Activated naive CD4-positive, alpha-beta T cell treated with anti-CD3 and anti-CD28 coated beads for 36 hours (primary cell): Measurements from ENCODE around the gene TGFBR1. TPM values are rescaled to one million over a fixed set of nuclear protein-coding genes. Genes with fewer than 3 reads are reported as not detected.
A peak's percentile ranks its signal among the peaks of the same experiment; 100 is the strongest.

Experiments
- CTCF ChIA-PET: fragments of 350-600 bp; sonication (Branson Sonifier 250); formaldehyde crosslinking; loops from one replicate; lab custom pipeline; 2021; ENCODE audit warnings: antibody characterized with exemption; lab: Charles Lee
- DNase-seq: peaks from one replicate; pipeline ENCODE4 v3.0.0-alpha.2; 2020
- H3K27ac Mint-ChIP-seq: one replicate; pipeline ENCODE4 v1.8.0; 2021; ENCODE audit warnings: mild to moderate bottlenecking, mixed read lengths
- H3K27me3 Mint-ChIP-seq: one replicate; pipeline ENCODE4 v1.8.0; 2021; ENCODE audit warnings: low read depth, mixed read lengths
- H3K36me3 Mint-ChIP-seq: one replicate; pipeline ENCODE4 v1.8.0; 2021; ENCODE audit warnings: low read depth, mixed read lengths
- H3K4me1 Mint-ChIP-seq: one replicate; pipeline ENCODE4 v1.8.0; 2021; ENCODE audit warnings: low read depth, mixed read lengths
- H3K4me3 Mint-ChIP-seq: one replicate; pipeline ENCODE4 v1.8.0; 2021; ENCODE audit warnings: mild to moderate bottlenecking, moderate library complexity, mixed read lengths
- H3K9me3 Mint-ChIP-seq: one replicate; pipeline ENCODE4 v1.8.0; 2021; ENCODE audit warnings: mixed read lengths
- intact Hi-C: fragments of 100-400 bp; cut with micrococcal nuclease; formaldehyde crosslinking; loops from one replicate; pipeline ENCODE4 v1.15.1; 2023
- total RNA-seq, 2 experiments: library from RNA; stranded (reverse); gene quantifications; one replicate each; pipeline ENCODE4 v1.2.3, GENCODE V29; 2021

TGFBR1 gene
- total RNA-seq, 2 experiments from 2014 or later, result 13.7 to 16.9 TPM

- Mint-ChIP-seq H3K36me3 (peaks cover 11% of the 10 kb centered on the region), H3K27me3 (no peaks in the 10 kb centered on the region), H3K9me3 (no peaks in the 10 kb centered on the region), H3K4me3 (no peak overlapping the region), H3K27ac (peak overlapping the region; percentile 39), H3K4me1 (peaks cover 75% of the 10 kb centered on the region)
- intact Hi-C loops, result loop anchor here (2.0 kb wide), 2 partner anchors 15 to 69 kb away; no protein-coding TSS in a partner anchor
- CTCF ChIA-PET, result interaction anchor here (0.5 to 1.2 kb wide), 2 partner anchors 22 to 30 kb away, joined by 3 to 5 read pairs; partner anchors contain the start of gene TGFBR1
- no peak for DNase-seq
Observed at GRCh38 chr9:99127356-99128132, 22.6 kb downstream of the TGFBR1 start.

- Mint-ChIP-seq H3K27ac (peak overlapping the region; percentile 39), H3K9me3 (no peaks in the 10 kb centered on the region), H3K36me3 (peaks cover 14% of the 10 kb centered on the region), H3K27me3 (no peaks in the 10 kb centered on the region), H3K4me1 (peaks cover 74% of the 10 kb centered on the region), H3K4me3 (no peak overlapping the region)
- CTCF ChIA-PET, result no interaction called here
- peak; percentile 15 for DNase-seq
- intact Hi-C loops, result no loop called here
Observed at GRCh38 chr9:99128133-99128406, 23.2 kb downstream of the TGFBR1 start.

GRCh38 chr9:99129091-99129490, 24.2 kb downstream of the TGFBR1 start:
- no peak for DNase-seq
- no peaks in the 10 kb centered on the region for H3K27me3 Mint-ChIP-seq
- H3K9me3 Mint-ChIP-seq, result no peaks in the 10 kb centered on the region
- peak overlapping the region; percentile 20 for H3K27ac Mint-ChIP-seq
- CTCF ChIA-PET, result no interaction called here
- H3K4me1 Mint-ChIP-seq, result peaks cover 71% of the 10 kb centered on the region
- no peak overlapping the region for H3K4me3 Mint-ChIP-seq
- intact Hi-C loops, result no loop called here
- peaks cover 14% of the 10 kb centered on the region for H3K36me3 Mint-ChIP-seq

GRCh38 chr9:99130069-99130468, 25.2 kb downstream of the TGFBR1 start:
- H3K36me3 Mint-ChIP-seq, result peaks cover 14% of the 10 kb centered on the region
- no peaks in the 10 kb centered on the region for H3K9me3 Mint-ChIP-seq
- CTCF ChIA-PET, result interaction anchor here (1.3 kb wide), 1 partner anchor 9 kb away, joined by 3 read pairs; no protein-coding TSS in a partner anchor
- DNase-seq, result peak; percentile 20
- peak overlapping the region; percentile 54 for H3K27ac Mint-ChIP-seq
- intact Hi-C loops, result loop anchor here (1.0 kb wide), 2 partner anchors 11 to 23 kb away; no protein-coding TSS in a partner anchor
- H3K4me1 Mint-ChIP-seq, result peaks cover 73% of the 10 kb centered on the region
- no peak overlapping the region for H3K4me3 Mint-ChIP-seq
- no peaks in the 10 kb centered on the region for H3K27me3 Mint-ChIP-seq

GRCh38 chr9:99133145-99133544, 28.2 kb downstream of the TGFBR1 start:
- Mint-ChIP-seq H3K9me3 (no peaks in the 10 kb centered on the region), H3K36me3 (peaks cover 10% of the 10 kb centered on the region), H3K27me3 (no peaks in the 10 kb centered on the region), H3K4me1 (peaks cover 69% of the 10 kb centered on the region), H3K27ac (no peak overlapping the region), H3K4me3 (no peak overlapping the region)
- no peak for DNase-seq
- intact Hi-C loops, result no loop called here
- CTCF ChIA-PET, result interaction anchor here (1.0 to 6.5 kb wide), 4 partner anchors 8 to 136 kb away, joined by 3 to 29 read pairs (median 3); partner anchors contain the start of gene TGFBR1

- CTCF ChIA-PET, result interaction anchor here (0.7 to 6.5 kb wide), 4 partner anchors 16 to 133 kb away, joined by 3 to 29 read pairs (median 3); partner anchors contain the start of gene TGFBR1
- intact Hi-C loops, result loop anchor here (1.0 to 5.0 kb wide), 4 partner anchors 16 to 328 kb away; partner anchors contain the start of gene GALNT12
- H3K4me3 Mint-ChIP-seq, result peak overlapping the region; percentile 6
- peak; percentile 31 for DNase-seq
- peaks cover 8% of the 10 kb centered on the region for H3K36me3 Mint-ChIP-seq
- H3K4me1 Mint-ChIP-seq, result peaks cover 63% of the 10 kb centered on the region
- H3K9me3 Mint-ChIP-seq, result no peaks in the 10 kb centered on the region
- no peaks in the 10 kb centered on the region for H3K27me3 Mint-ChIP-seq
- H3K27ac Mint-ChIP-seq, result peak overlapping the region; percentile 73
Observed at GRCh38 chr9:99134893-99135341, 30.0 kb downstream of the TGFBR1 start.

- intact Hi-C loops, result loop anchor here (1.0 to 5.0 kb wide), 4 partner anchors 17 to 328 kb away; partner anchors contain the start of gene GALNT12
- peak; percentile 29 for DNase-seq
- Mint-ChIP-seq H3K9me3 (no peaks in the 10 kb centered on the region), H3K36me3 (peaks cover 9% of the 10 kb centered on the region), H3K4me1 (peaks cover 59% of the 10 kb centered on the region), H3K27me3 (no peaks in the 10 kb centered on the region), H3K27ac (peak overlapping the region; percentile 73), H3K4me3 (peak overlapping the region; percentile 51)
- CTCF ChIA-PET, result interaction anchor here (0.7 to 6.5 kb wide), 5 partner anchors 28 to 167 kb away, joined by 3 to 29 read pairs (median 7); partner anchors contain the start of gene TGFBR1
Observed at GRCh38 chr9:99135456-99135855, 30.5 kb downstream of the TGFBR1 start.

- H3K27me3 Mint-ChIP-seq, result no peaks in the 10 kb centered on the region
Observed at GRCh38 chr9:99137225-99137624, 32.3 kb downstream of the TGFBR1 start.

GRCh38 chr9:99137891-99138290, 33.0 kb downstream of the TGFBR1 start:
- Mint-ChIP-seq H3K27me3 (no peaks in the 10 kb centered on the region), H3K4me3 (no peak overlapping the region), H3K36me3 (peaks cover 12% of the 10 kb centered on the region), H3K4me1 (peaks cover 51% of the 10 kb centered on the region), H3K27ac (no peak overlapping the region), H3K9me3 (no peaks in the 10 kb centered on the region)
- no peak for DNase-seq
- CTCF ChIA-PET, result interaction anchor here (0.6 to 8.1 kb wide), 8 partner anchors 12 to 163 kb away, joined by 3 to 177 read pairs (median 6); partner anchors contain the start of gene TGFBR1
- intact Hi-C loops, result loop anchor here (1.0 to 5.0 kb wide), 2 partner anchors 25 to 331 kb away; partner anchors contain the start of gene GALNT12

More at GRCh38 chr9:99137225-99137624, 32.3 kb downstream of the TGFBR1 start:
- CTCF ChIA-PET, result interaction anchor here (0.7 to 8.1 kb wide), 6 partner anchors 13 to 289 kb away, joined by 3 to 177 read pairs (median 4); partner anchors contain the start of gene TGFBR1
- DNase-seq, result no peak
- Mint-ChIP-seq H3K9me3 (no peaks in the 10 kb centered on the region), H3K4me3 (no peak overlapping the region), H3K36me3 (peaks cover 13% of the 10 kb centered on the region), H3K27ac (peak overlapping the region; percentile 5), H3K4me1 (peaks cover 53% of the 10 kb centered on the region)
- intact Hi-C loops, result loop anchor here (1.0 to 5.0 kb wide), 2 partner anchors 24 to 330 kb away; partner anchors contain the start of gene GALNT12

- no peak for DNase-seq
- Mint-ChIP-seq H3K27me3 (no peaks in the 10 kb centered on the region), H3K4me3 (no peak overlapping the region), H3K4me1 (peaks cover 45% of the 10 kb centered on the region), H3K9me3 (no peaks in the 10 kb centered on the region), H3K36me3 (peaks cover 11% of the 10 kb centered on the region), H3K27ac (no peak overlapping the region)
- CTCF ChIA-PET, result interaction anchor here (0.6 to 8.1 kb wide), 11 partner anchors 9 to 291 kb away, joined by 3 to 177 read pairs (median 14); partner anchors contain the start of gene TGFBR1
- intact Hi-C loops, result loop anchor here (5.0 kb wide), 1 partner anchor 331 kb away; the partner anchor contains the start of gene GALNT12
Observed at GRCh38 chr9:99138424-99139284, 33.7 kb downstream of the TGFBR1 start.

GRCh38 chr9:99139868-99140267, 35.0 kb downstream of the TGFBR1 start:
- Mint-ChIP-seq H3K36me3 (peaks cover 11% of the 10 kb centered on the region), H3K4me3 (no peak overlapping the region), H3K4me1 (peaks cover 38% of the 10 kb centered on the region), H3K27ac (no peak overlapping the region), H3K27me3 (no peaks in the 10 kb centered on the region), H3K9me3 (no peaks in the 10 kb centered on the region)
- CTCF ChIA-PET, result interaction anchor here (0.7 to 8.1 kb wide), 16 partner anchors 10 to 292 kb away, joined by 3 to 177 read pairs (median 7); partner anchors contain the start of gene TGFBR1
- DNase-seq, result no peak
- intact Hi-C loops, result loop anchor here (1.0 to 5.0 kb wide), 4 partner anchors 140 to 333 kb away; partner anchors contain the start of gene GALNT12
